DMS153 (cell line): ENCODE data around the gene SULT4A1.

ENCODE experiments used
- DNase-seq: peaks from one replicate; lab custom pipeline; 2025; lab: John Stamatoyannopoulos, UW

SULT4A1 gene

GRCh38 chr22:43802897-43803495 lies 59.3 kb downstream of the SULT4A1 start:
- DNase-seq: no peak

DNA sequence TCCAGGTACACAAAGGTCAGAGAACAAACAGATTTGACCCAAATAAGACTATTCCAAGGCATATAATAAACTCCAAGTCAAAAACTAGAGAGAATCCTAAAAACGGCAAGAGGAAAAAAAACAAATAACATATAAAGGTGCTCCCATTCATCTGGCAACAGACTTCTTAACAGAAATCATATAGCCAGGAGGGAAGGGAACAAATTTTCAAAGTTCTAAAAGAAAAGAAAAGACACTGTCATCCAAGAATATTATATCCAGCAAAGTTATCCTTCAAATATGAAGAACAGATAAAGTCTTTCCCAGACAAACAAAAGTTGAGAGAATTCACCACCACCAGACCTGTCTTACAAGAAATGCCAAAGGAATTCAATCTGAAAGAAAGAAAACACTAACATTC lies 61.3 kb downstream of the SULT4A1 start:
- DNase-seq: no peak

- DNase-seq: no peak
Observed at GRCh38 chr22:43798492-43798891, 63.8 kb downstream of the SULT4A1 start.

- DNase-seq: no peak
Observed at GRCh38 chr22:43796567-43796966, 65.7 kb downstream of the SULT4A1 start.

DNA sequence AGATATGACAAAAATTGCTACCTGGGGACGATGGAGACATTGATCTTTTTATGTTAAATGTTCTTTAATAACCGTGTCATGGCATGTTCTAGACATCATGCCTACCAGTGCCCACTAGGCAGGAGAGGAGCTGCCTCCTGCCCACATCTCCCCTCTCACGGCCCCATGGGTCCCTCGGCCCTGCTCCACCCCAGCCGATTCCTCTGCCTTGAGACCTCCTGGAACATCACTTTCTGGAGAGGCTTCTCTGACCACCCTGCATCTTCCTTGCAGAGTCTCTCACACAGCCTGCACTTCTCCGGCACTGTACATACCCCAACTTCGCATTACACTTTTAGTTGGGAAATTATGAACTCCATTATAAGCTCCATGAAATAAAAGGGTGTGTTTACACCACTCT lies 67.0 kb downstream of the SULT4A1 start:
- DNase-seq: no peak

DNA sequence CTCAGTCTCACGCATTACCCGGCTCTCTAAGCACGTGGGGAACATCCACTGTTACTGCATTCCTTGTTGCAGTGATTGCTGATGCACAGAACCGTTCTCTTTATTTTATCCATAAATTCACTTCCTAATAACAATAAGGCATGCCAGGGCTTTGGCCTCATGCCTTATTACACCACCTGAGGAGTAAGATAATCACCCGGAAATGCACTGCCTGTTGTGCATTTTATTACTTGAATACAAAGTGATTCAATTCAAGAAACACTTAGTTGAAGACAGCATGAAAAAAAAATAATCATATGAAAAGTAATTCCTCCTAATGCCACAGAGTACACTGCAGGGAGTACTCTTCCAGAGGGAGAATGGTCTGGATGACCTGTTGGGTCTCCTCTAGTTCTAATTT lies 69.4 kb downstream of the SULT4A1 start:
- no peak for DNase-seq

DNA sequence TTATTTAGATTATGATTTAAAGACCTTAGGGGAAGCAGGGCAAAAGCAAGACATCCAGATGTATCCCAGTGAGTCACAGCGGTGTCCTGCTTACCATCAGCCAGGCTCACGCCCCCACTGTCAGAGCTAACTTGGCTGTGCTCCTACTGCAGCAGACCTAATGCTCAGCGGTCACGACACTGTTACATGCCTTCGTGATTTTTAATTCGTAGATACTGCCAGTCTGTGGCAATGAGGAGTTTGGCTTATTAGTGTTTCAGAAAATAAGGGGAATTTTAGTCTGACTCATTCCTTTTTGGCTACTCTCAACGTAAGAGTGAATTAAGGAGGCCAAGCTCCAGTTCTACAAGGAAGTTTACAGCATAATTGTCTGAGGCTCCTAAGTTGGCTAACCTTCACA lies 72.9 kb downstream of the SULT4A1 start:
- DNase-seq: no peak

GRCh38 chr22:43783777-43784176 lies 78.5 kb downstream of the SULT4A1 start:
- DNase-seq: no peak

- no peak for DNase-seq
Observed at GRCh38 chr22:43782448-43782847, 79.9 kb downstream of the SULT4A1 start.

DNA sequence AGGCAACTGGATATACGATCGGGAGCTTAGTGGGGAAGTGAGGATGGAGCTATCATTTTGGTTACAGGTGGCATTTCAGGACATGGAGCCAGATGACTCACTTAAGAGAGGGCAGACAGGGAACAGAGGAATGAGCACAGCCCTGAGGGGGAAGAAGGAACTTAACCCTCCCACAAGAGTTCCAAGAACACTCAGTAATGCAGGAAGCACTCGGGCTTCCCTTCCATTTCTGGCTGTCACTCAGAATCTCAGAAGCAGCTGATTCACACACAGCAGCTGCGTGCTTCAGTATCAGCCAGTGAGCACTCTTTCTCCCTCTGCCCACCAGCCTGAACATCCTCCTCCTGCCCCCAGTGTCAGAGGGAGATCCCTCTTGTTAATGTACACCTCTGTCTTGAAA lies 85.0 kb downstream of the SULT4A1 start:
- DNase-seq: no peak

GRCh38 chr22:43776081-43776670 lies 86.1 kb downstream of the SULT4A1 start:
- peak; percentile 26 for DNase-seq
